Choroid plexus epithelial cell (primary cell): ENCODE measurements around the gene TCF15.

Source experiments
- DNase-seq: peaks from one replicate; pipeline ENCODE4 v3.0.0-alpha.2; 2010; ENCODE audit warnings: low read depth
- H3K4me3 ChIP-seq: 2 replicates; pipeline ENCODE4 v1.5.1; 2011; ENCODE audit warnings: low read depth, mild to moderate bottlenecking, control low read depth, low read length, moderate library complexity
- CTCF ChIP-seq: conservative IDR thresholded peaks from 2 replicates; pipeline ENCODE4 v1.5.1; 2011; ENCODE audit warnings: low read depth, mild to moderate bottlenecking, control low read depth, inconsistent platforms, low read length, moderate library complexity

Gene TCF15

GRCh38 chr20:609371-609964, 641 bp downstream of the TCF15 start:
- no peak for TF ChIP-seq CTCF
- no peak for DNase-seq
- no peak overlapping the region for H3K4me3 ChIP-seq

GRCh38 chr20:608970-609369, 1.1 kb downstream of the TCF15 start:
- no peak for DNase-seq
- TF ChIP-seq CTCF: no peak
- no peak overlapping the region for H3K4me3 ChIP-seq

- TF ChIP-seq CTCF: no peak
- no peak overlapping the region for H3K4me3 ChIP-seq
- no peak for DNase-seq
Observed at GRCh38 chr20:607476-607875, 2.6 kb downstream of the TCF15 start.

GRCh38 chr20:605237-605636, 4.9 kb downstream of the TCF15 start:
- H3K4me3 ChIP-seq: no peak overlapping the region

GRCh38 chr20:603116-603640, 6.9 kb downstream of the TCF15 start:
- H3K4me3 ChIP-seq: no peak overlapping the region
- no peak for DNase-seq
- TF ChIP-seq CTCF: no peak

More at GRCh38 chr20:605237-605636, 4.9 kb downstream of the TCF15 start:
- TF ChIP-seq CTCF: no peak
- no peak for DNase-seq

GRCh38 chr20:602111-602970, 7.8 kb downstream of the TCF15 start:
- TF ChIP-seq CTCF: no peak
- H3K4me3 ChIP-seq: no peak overlapping the region
- DNase-seq: no peak

GRCh38 chr20:600736-601135, 9.4 kb downstream of the TCF15 start:
- TF ChIP-seq CTCF: no peak
- no peak overlapping the region for H3K4me3 ChIP-seq
- DNase-seq: no peak
